GM18870 (cell line): ENCODE measurements around the gene NADSYN1.

Experiments
- ATAC-seq: cut with Tn5 transposase; IDR thresholded peaks from one replicate; pipeline ENCODE4 v1.9.1; 2021; ENCODE audit warnings: moderate library complexity; ENCODE audit not compliant: unreplicated experiment

Gene NADSYN1

DNA sequence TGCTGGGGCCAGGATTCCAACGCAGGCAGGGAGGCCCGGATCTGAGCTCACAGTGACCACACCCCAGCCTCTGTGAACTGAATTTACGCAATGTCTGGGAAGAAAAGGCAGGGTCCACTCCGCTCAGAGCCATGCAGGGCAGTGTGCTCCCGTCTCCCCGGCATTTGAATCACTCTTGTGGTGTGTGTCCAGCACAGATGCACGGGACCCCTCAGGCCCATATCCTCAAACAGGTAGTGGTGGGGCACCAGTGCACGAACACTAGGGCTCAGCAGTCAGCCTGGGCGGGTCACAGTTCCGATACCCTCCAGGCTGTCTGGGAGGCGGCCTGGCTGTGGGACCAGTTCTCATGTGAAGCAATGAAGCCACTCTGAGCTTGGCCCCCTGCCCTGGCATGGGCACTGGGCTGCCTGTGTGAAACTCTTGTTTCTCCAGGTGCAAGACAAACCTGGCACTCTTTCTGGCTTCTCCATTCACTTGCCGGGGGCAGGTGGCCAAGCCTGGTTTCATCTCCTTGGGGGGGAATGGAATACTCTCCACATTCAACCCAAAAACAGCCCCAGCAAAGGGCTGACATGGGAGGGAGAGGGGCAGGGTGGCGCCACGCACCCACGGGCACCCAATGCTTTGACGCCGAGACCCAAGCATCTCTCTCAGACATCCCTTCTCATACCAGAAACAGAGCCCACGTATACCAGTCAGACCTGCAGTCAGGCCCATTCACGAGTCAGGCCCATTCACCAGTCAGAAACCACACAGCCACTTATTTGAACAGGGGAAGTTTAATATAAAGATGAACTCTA is 19.2 kb upstream of the NADSYN1 start:
- ATAC-seq, result no peak

DNA sequence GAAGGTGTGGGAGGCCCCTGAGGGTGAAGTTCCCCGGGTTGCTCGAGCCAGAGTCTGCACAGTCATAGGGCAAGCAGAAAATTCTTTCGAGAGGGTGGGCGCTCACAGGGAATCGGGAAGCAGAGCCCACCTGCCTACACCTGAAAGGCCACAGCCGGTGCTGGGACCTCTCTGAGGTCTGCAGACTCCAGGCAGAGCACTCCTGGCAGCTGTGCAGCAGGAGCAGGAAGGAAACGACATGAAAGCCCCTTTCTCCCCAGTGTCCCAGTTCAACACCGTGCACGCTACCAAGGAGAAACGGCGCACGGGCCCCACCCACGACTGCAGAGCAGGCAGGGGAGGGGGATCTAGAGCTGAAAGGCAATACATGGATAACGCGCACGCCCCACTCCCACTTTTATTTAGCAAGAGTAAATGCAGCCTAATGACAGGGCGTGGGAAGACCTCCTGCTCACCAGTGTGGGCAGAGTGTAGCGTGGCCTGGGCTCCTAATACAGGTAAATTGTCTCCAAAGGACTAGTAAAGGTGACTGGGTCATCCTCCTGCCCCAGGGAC is 18.4 kb upstream of the NADSYN1 start:
- no peak for ATAC-seq

DNA sequence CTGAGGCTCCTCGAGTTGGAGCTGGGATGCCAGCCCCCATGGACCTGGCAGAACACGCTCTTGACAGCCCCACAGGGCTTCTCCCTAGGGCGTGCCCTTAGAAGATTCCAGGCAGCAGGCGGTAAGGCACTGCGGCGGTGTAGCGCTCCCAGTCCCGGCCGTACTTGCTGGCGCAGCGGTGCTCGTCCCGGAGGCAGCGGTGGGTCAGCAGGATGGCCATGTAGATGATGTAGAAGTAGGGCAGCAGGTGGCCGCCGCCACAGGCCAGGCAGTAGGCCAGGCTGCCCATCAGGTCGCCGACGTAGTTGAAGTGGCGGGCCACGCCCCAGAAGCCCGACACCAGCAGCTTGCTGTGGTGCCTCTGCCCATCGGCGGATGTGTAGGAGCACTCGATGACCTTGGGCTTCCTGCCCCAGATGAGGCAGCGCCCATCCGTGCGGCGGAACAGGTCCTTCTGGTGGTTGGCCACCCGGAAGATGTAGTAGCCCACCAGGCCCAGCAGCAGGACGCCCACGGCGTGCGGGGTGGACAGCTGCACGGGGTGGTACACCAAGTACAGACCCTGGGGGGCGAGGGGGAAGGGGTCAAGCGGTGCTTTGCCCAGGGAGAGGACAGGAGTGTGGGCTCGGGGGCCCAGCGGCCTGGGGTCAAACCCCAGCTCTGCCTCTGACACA is 17.6 kb upstream of the NADSYN1 start:
- ATAC-seq, result no peak

DNA sequence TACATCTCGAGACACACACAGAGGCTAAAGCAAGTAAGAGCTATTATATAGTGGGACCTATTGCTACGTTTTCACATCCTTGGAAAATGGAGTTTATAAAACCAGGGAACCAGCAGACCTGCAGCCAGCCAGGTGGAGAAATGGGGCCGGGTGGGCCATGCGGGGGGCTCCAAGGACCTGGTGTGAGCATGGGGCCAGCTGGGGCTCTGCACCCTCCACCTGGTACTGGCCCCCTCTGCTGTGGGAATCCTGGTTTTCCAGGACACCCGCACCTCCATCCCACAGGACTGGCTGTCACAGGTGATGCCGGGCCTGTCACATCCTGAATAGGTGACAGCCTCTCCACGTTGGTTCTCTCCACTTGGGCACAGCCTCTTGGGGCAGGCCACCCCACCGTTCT is 16.1 kb upstream of the NADSYN1 start:
- ATAC-seq, result no peak

DNA sequence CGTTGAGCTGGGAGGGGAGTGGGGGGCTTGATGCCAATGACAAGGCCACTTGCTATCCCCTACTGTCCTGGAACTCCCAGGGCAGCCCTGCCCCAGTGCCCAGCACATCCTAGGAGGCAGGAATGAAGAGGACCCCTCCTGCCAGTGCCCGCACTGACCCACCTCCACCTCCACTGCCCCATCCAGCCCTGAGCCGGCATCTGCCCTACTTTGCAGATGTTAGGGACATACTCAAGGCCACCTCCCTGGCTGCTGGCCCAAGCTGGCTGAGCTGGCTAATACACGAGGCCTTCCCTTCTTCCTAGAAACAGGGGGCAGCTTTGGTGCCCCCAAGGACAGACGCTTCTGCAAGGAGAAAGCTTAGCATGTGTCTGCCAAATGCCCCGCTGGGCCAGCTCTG is 15.6 kb upstream of the NADSYN1 start:
- ATAC-seq, result no peak

DNA sequence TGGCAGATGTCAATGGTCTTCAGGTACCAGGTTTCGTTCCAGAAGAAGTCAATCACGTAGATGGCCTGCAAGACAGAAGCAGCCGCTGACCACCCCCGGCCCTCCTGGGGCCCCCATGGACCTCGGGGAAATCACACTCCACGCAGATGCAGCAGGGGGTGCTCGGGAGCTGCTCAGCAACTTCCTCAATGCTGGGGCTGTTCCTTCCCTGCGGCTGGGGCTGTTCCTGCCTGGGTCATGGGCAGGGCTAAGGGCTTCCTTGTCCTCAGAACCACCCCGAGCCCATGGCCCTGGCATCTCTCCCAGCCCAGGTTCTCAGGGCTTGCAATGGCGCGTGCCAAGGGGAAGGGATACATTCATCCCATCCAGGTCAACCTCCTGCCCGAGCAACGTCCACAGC is 15.1 kb upstream of the NADSYN1 start:
- no peak for ATAC-seq

DNA sequence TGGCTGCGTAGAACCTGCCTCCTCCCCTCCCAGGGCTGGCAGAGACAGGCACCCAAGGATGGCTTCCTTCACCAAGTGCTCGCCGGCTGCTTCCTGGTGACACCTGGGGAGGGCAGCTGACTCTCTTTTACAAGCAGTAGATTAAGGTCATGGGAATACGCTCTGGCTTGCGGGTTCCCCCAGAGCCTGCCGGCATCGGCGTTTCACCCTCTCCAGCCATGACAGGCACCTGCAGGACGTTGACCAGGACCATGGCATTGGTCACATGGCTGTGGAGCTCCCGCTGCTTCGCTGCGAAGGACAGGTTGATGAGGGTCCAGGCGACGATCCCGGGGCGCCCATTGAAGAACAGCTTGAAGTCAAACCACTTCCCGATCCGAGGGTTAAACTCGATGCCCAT is 14.4 kb upstream of the NADSYN1 start:
- no peak for ATAC-seq

DNA sequence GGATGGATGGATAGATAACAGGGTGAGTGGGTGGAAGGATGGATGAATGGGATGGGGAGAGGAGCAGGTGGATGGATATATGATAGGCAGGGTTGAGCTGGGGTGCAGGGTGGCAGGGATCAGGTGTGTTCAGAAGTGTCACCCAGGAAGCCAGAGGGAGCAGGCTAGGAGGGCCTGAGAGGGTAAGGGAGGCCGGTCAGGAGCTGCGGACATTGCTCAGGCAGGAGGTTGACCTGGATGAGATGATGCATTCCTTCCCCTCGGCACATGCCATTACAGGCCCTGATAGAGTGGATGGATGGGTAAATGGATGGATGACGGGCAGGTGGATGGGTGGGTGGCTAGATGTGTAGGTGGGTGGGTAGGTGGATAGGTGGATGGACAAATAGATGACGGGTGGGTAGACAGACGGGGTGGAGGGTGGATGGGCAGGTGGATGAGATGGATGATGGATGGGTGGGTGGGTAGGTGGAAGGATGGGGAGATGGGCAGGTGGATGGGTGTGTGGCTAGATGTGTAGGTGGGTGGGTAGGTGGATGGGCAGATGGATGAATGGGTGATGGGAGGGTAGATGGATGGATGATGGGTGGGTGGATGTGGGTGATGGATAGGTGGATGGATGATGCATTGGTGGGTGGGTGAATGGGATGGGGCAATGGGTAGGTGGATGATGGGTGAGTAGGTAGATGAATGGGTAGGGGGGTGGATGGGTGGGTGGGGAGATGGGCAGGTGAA is 12.8 kb upstream of the NADSYN1 start:
- no peak for ATAC-seq

DNA sequence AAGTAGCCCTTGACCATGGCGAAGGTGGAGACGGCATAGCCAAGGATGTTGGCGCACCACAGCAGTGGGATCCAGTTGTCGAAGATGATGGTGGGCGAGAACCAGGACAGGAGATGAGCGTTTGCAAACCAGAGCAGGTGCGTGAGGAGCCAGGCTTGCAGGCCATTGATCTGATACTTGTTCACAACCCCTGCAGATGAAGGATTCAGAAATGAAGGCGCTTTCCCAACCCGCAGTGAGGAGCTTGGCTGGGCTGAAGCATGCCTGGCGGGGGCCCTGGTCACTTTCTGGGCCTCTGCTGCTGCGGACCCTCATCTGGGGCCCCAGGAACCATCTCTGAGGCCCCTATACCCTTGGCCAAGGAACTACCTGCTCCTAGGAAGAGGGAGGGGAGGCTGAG is 11.8 kb upstream of the NADSYN1 start:
- ATAC-seq, result no peak

DNA sequence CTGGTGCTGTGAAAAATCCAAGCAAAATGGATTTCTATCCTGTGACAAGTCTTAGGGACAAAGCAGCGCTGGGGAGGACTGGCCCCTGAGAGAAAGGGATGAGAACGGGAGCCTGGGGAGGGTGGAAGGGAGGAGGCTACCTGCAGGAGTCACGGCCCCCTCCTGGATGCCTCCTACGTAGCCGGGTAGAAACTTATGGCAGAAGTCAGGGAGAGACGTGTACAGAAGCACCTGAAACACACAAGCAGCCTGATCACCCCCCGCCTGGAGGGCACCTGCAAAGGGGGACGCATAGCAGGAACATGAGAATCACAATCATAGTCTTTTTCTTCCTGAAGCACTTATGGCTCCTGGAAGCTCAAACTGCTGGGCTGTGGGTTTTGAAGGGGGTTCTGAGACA is 10.9 kb upstream of the NADSYN1 start:
- ATAC-seq, result no peak

DNA sequence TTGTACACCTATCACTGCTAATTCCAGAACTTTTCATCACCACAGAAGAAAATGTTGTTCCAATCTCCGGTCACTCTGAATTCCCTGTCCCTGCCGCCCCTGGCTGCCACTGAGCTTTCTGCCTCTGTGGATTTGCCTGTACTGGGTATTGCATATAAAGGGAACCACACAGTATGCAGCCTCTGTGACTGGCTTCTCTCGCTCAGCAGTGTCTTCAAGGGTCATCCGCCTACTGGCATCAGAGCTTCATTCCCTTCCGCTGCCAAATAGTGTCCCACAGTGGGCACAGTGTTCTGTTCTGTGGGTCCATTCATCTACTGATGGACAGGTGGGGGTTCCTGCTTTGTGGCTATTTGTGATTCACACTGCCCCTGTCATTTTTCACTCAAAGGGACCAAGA is 10.1 kb upstream of the NADSYN1 start:
- no peak for ATAC-seq

DNA sequence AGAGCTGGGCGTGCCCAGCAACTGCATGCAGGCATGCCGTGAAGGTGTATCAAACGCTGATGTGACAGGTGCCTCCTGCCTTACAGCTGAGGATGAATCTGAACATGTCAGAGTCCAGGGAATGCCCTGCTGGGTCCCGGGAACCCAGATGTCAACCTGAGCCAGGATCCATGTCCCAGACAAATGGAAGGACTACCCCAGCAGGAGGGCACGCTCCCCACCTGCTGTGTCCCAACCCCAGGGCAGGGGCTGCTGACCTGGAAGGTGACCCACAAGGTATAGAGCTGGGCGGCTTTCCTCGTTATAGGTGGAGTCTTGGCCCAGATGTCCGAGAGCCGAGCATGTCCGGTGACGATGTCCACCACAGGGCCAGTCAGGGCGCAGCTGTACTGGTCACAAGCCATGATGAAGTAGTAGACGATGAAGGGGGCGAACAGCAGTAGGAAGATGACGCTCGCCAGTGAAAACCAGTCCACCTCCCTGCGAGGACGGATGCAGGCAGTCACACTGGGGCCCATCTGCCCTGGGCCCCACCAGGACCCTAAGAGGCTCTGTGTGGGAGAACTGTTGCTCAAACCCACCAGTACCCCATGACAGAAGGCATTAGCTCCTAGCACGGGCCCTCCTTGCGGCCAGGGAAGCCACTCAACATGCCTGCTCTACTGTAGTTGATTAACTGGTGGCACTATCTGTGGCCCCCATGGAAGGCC is 9.1 kb upstream of the NADSYN1 start:
- ATAC-seq, result no peak

DNA sequence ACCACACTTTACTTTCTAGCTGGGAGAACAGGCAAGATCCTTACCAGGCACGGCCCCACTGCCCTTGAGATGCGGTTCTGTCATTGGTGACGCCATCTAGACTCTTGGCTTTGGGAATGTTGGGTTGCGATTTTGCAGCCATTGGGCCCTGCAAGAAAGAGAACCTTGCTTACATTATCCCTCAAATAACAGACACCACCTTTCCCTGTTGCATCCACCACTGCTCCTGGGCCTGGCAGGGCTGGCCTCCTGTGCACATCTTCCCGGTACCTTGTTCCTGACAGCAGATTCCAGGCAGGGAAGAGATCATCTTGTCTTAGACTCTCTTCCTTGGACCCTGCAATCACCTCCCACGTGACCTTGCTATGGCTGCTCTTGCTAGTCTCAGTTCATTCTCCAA is 8.2 kb upstream of the NADSYN1 start:
- no peak for ATAC-seq

DNA sequence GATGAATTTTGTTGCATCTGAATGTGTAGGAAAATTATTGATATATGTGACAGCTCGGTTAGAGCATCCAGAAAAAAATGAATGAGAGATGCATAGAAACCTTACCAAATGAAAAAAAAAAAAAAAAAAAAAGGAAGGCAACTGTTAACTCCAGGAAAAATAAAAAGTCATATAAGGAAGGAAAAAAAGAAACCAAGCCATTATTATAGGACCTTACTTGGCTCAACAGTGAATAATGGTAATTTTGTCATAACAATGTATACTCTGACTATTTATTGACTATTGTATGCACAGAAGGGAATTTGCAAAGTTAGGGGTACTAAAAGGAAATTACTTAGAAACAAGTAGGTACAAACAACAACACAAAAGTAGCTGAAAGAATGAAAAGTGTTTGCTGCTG is 6.9 kb upstream of the NADSYN1 start:
- ATAC-seq, result no peak

DNA sequence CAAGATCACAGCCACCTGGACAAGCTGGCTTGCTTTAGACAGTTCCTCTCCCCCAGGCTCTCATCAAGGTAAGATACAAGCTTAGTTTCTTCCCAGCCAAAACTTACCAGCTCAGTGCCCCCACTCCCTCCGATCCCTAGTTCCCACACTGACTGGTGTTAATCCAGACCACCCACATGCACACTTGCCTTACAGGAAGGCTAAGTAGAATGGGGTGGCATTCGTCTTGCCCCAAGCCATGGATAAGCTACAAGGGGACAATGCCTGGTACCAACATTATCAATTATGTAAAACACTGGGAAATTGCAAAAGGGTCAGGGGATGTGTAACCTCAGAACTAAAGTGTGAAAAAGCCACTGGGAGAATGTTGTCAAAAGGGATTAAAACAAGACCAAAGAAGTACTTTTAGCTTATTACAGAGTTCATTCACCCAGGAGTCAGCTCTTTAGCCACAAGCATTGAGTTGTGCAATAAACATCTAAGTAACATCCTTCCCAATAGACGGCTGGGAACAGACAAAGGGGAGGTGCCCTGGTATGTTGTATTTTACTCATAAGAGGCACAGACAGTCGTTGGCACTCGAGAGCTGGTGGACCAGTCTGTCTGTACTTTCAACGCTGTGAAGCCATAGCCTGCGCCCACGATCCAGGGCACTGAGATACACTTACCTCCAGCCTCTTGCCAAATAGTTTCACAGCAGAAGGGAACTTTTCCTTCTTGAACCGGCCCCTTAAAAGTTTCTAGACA is 5.9 kb upstream of the NADSYN1 start:
- ATAC-seq, result no peak

DNA sequence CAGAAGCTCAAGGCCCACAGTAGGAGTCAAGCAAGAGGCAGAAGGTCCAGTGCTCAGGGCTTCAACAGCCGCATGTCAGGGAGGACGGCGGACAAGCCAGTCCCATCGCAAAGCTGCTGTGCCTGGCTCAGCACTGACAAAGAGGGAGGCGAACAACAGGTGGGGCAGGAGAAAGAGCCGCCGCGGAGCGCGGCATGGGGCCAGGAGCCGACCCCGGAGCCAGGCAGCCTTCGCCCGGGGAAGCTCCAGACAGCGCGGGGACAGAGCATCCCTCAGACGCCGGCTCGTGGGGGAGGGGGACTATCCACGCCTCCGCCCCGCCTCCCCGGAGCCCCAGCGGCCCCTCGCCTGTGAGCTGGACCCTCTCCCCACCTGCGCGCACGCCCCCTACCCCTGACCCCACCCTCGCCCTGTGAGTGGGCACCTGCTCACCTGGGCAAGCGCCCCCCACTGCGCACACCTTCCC is 5.2 kb upstream of the NADSYN1 start:
- no peak for ATAC-seq

DNA sequence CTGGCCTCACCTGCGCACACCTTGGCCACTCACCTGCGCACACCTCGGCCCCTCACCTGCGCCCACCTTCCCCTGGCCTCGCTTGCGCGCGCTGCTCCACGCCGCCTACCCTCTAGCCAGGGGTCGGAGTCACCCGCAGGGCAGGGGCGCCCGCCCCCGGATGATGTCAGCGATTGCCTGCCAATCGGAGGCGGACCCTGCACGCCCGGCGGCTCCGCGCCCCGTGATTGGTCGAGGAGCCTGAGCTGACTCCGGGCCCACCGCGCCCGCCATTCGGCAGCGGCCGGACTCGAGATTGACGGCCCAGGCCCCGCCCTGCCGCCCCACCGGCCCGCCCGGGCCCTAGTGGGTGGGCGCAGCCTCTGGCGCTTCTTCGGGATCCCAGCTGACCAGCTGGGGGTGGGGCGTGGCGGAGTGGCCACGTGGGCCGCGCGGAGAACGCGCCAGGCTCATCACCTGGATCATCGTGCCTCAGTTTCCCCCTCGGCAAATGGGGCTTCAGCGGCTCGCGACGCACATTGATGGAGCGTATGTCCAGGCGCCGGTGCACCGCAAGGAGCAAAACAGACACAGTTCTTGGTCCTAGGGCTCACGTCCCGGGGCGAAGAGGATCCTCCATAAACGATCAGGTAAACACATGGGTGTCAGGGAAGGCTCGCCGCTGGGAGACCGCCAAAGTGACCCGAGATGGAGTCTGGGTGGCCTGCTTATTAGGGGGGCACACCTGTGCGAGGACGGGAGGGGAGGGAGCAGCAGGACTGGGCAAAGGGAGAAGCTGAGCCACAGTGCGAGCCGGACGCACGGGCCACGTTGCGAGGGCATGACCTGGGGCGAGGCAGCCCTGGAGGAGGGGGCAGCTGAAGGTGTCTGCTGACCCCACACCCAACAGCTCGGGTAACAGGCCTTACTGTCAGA is 4.5 kb upstream of the NADSYN1 start, which contains the start of gene DHCR7:
Gene DHCR7, minus strand, starts transcription at position 137 of the 915 bp plus-strand sequence. CDS start 3,441 bp downstream, outside the sequence.
- ATAC-seq, result peak; percentile 44

DNA sequence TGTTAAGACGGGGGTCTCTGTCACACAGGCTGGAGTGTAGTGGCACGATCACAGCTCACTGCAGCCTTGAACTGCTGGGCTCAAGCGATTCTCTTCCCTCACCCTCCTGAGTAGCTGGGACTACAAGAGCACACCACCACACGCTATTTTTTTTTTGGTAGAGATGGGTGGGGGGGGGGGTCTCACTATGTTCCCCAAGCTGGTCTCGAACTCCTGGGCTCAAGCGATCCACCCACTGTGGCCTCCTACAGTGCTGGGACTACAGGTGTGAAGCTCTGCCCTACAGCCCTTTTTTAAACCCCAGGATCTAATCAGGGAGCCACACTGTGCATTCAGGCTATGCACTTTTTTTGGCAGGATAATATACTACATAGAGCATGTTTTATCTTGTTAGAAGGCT is 3.4 kb upstream of the NADSYN1 start:
- no peak for ATAC-seq

DNA sequence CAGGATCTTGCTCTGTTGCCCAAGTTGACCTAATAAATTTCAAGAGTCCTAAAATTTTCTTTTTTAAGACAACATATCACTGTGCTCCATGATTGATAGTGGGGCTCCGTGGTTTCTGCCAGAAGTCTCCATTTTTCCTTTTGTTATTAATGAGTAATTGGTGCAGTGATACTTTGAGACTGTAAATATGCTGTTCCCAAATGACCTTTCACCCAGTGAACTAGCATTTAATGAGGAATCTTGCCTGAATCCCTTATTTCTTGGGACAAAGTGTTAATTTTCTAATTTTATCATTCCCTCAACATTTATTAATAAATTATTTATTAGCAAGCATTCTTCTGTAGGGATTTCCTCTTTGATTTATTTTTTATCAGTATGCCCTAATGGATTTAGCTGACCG is 2.5 kb upstream of the NADSYN1 start:
- ATAC-seq, result no peak
